GM21528 (cell line): ENCODE results near the gene CRY1.
"Not testable (repeated sequence)": the region's sequence is repeated elsewhere in the genome, so short reads cannot be mapped to it uniquely, and the experiment has no call there.

Source experiments
- ATAC-seq: cut with Tn5 transposase; IDR thresholded peaks from one replicate; pipeline ENCODE4 v1.9.1; 2021; ENCODE audit warnings: mild to moderate bottlenecking, moderate library complexity; ENCODE audit not compliant: unreplicated experiment, low FRiP score

The CRY1 gene

DNA sequence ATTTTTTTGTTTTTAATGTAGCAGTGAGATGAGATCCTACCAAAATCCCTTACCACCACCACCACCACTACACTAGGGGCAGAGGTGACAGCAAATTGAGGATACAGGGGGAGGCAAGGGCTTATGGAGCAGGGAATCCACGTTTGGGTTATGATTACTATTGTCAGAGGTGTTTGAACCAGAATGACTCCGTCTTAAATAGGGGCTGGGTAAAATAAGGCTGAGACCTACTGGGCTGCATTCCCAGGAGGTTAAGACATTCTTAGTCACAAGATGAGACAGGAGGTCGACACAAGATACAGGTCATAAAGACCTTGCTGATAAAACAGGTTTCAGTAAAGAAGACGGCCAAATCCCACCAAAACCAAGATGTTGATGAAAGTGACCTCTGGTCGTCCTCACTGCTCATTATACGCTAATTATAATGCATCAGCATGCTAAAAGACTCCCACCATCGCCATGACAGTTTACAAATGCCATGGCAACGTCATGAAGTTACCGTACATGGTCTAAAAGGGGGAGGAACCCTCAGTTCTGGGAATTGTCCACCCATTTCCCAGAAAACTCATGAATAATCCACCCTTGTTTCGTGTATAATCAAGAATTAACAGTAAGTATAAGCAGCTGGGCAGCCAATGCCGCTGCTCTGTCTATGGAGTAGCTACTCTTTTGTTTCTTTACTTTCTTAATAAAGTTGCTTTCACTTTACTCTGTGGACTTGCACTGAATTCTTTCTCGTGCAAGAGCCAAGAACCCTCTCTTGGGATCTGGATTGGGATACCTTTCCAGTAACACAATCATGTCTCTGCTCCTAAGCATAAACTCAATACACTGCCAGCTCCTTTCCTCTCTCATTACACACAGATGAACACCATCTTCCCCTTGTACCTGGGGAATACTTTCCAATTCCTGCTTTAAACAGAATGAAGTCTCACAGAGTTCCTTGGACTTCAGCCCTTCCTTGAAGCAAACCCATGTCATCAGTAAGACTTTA is 16.7 kb upstream of the CRY1 start:
- no peak for ATAC-seq

DNA sequence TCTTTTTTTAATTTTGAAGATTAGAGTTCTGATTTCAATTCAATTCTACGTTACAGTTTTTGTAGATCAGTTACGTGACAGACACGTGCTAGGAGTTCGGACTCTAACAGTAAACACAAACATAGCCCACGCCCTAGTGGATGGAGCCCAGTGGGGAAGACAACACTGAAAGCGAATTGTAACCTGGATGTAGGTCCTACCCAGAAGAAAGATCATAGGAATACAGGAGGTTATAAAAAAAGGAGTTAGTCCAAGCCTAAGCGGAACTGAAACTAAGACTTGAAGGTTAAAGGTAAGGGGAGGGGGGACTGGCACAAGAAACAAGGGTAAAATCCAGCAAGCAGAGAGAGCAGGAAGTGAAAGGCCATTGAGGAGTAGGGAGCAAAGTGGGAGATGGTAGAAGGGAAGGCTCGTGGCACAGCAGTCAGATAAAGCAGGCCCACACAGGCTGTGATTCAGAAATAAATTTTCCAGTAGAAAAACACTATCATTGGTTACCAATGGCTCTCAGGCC is 15.7 kb upstream of the CRY1 start:
- ATAC-seq = no peak

DNA sequence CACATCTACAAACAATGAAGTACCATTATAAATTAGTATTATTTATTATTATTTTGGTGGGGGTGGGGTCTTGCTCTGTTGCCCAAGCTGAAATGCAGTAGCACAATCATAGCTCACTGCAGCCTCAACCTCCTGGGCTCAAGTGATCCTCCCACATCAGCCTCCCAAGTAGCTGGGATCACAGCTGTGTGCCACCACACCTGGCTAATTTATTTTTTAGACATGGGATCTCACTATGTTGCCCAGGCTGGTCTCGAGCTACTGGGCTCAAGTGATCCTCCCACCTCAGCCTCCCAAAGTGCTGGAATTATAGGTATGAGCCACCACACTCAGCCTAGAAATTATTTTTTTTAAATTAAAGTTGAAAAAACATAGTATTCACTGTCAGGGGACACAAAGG is 15.0 kb upstream of the CRY1 start:
- not testable (repeated sequence) for ATAC-seq

DNA sequence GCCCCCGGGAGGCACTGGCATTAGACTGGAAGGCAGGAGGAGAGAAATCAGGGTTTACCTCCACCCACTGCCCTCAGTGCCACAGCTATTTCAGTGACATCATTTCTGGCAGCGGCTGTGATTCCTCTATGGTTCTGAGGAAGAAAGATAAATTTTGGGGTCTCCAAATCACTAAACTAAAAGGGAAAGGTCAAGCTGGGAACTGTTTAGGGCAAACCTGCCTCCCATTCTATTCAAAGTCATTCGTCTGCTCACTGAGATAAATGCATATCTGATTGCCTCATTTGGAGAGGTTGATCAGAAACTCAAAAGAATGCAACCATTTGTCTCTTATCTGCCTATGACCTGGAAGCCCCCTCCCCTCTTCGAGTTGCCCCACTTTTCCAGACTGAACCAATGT is 14.0 kb upstream of the CRY1 start:
- ATAC-seq = no peak

DNA sequence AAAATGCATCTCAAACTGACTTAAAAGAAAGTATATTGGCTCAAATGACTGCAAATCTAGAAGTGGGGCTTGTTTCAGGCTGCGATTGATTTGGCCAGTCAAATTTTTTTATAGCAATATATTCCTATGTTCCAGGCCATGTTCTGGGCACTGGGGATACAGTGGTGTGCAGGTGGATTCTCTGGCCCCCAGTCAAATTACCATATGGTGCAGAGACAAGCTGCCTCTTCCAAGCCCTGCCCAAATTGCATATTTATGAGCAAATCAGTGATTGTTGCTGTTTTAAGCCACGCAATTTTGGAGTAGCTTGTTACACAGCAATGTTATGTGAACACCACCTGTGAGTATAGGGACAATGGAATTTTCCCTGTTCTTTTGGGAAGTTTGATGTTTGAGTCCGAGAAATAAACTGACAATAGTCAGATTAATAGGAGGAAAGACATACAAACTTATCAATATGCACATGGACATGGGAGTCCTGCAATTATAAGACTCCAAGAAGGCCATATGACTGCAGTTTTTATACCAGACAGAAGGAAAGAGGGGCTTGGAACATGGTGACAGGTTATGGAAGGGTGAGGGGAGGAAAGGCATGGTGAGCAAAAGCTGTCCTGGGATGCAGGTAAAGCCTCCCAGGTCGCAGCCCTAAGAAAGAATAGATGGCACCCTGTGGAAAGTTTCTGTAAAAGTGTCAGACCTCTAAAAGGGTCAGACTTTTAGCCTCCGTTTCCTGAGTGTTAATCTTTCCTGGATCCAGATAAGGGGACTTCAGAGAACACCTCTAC is 13.1 kb upstream of the CRY1 start:
- no peak for ATAC-seq

DNA sequence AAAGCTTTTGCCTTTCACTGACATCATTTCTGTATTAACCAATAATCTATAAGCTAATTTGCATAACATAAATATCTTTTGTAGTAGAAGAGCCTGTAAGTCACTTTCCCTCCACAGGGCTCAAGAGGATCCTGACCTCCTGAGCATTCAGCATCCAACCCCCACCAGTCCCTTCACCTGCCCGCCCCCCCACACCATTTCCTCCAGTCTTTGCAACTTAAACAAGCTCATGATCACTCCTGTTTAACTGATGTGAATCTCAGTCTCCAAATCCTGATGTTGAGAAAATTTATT is 12.0 kb upstream of the CRY1 start:
- ATAC-seq = no peak

DNA sequence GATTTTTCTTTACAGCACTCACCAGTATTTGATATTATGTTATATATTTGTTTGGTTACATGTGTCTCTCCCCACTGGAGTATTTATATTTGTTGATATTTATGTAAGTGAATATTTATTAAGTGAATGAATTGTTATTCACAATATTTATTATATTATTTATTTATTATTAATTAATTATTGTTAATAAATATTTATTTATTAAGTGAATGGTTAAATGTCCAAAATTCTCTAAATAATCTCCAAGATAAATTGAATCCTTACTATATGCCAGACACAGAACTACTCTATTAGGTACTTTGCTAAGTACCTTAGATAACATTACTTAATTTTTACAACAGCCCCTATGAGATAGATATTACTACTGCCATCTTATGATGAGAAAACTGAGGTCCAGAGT is 10.2 kb upstream of the CRY1 start:
- no peak for ATAC-seq

DNA sequence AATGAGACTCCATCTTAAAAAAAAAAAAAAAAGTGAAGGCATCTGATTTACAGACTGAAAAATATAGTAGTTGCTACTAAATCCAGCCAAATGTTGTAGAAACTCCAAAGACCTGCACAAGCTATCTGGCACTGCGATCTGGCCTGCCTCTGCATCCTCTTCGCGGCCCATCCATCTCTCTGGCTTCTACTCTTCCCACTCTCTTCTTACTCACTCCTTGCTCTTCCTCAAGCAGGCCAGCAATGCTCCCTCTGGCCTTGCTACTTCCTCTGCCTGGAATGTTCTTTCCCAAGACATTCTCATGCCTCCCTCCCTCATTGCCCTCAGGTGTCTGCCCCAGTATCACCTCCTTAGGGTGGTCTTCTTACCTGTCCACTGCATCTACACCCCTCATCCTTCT is 9.7 kb upstream of the CRY1 start:
- ATAC-seq = no peak

DNA sequence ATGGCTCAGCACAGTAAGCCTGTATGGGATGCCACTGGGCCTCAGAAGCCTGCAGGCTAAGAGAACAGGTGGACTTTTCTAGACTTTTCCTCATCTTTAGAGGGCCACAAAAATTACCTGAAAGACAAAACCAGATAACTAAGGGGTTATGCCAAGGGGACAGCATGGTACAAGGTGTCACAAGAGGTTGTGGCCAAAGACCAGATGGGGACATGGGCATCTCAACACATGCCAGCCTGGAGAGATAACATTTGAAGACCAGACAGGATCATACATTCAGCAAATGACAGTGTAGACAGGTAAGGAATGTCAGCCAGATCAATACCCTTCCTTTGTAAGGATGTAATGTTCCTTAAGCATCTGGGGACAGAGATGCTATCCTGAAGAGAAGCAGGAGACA is 8.9 kb upstream of the CRY1 start:
- no peak for ATAC-seq

DNA sequence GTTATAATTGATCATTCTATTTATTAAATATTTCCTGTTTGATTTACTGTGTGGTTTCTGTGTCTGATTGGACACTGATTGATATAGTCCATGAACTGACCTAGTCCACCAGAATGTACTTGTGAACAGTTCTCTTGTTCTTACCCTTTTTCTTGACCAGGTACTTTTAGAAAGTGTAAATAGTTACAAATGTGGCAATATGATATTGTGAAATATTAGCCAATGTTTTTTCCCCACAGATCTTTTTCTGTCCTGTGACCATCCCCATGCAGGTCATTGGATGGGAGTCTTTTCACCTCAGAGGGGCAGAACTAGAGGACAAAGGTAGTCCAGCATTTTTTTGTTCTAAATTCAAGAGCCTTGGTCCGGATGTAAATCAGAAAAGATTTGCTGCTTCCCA is 8.3 kb upstream of the CRY1 start:
- ATAC-seq = no peak

DNA sequence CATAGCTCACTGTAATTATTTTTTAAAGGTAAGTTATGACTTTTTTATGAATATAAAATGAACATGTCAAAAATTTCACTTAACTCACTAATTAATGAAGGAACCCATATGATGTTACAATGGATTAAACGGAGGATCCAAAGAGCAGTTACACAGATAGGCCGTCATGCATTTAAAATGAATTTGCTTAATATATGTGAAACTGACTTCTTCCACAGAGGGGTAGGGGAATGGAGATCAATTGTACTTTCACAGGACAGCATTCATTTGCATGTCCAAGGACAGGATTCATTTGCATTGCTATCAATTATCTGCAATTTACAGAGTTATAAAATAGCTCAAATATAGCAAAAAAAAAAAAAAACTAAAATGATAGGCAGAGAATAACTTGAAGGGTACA is 6.6 kb upstream of the CRY1 start:
- ATAC-seq = no peak

DNA sequence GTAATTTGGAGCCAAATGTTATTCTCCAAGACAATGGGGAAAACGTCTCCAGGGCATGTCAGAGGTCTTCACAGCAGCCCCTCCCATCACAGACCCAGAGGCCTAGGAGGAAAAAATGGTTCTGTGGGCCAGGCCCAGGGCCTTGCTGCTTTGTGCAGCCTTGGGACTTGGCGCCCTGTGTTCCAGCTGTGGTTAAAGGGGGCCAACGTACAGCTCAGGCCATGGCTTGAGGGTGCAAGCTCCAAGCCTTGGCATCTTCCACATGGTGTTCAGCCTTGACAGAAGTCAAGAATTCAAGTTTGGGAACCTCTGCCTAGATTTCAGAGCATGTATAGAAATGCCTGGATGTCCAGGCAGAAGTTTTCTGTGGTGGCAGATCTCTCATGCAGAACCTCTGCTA is 3.2 kb upstream of the CRY1 start:
- ATAC-seq = no peak

DNA sequence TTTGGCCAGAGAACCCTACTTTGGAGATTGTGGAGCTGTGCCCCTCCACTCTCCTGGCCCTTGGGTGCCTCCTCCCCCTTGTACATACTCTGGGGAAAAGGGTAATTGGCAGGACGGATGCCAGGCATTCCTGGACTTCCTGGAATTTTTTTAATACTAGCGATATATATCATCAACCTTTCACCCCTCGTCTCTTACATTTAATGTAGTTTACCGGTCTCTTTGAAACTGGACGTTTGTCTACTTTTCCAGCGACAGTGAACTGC is 767 bp upstream of the CRY1 start:
- ATAC-seq = no peak

DNA sequence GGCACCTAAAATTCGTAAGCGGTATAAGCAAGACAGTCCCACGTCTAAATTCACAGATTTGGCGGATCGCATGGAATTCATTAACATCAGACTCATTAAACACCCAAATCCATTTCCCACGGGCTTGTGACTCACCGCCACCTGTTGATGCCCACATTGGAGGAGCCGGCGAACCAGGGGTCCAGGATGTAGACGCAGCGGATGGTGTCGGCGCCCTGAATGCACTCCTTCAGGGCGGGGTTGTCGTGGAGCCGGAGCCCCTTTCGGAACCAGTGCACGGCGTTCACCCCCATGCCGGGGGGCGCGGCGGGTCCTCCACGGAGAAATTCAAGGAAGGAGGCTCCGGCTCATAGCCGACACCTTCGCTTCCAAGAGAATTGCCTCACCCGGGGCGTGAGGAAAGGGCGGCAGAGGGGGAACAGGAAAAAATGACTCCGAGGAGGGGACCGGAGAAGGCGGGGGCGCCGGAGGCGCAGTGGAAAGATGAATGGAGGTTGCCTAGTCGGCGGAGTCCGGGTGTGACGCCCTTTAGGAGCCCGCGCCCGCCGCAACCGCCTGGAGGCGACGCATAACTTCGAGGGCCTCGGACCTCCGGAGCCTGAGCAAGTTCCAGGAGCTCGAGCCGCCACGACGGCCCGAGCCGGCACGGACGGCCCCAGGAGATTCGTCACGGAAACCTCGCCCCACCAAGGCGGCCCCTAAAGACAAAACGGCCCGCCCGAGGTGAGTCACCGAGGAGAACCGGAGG is 506 bp downstream of the CRY1 start:
- peak; percentile 32 for ATAC-seq

DNA sequence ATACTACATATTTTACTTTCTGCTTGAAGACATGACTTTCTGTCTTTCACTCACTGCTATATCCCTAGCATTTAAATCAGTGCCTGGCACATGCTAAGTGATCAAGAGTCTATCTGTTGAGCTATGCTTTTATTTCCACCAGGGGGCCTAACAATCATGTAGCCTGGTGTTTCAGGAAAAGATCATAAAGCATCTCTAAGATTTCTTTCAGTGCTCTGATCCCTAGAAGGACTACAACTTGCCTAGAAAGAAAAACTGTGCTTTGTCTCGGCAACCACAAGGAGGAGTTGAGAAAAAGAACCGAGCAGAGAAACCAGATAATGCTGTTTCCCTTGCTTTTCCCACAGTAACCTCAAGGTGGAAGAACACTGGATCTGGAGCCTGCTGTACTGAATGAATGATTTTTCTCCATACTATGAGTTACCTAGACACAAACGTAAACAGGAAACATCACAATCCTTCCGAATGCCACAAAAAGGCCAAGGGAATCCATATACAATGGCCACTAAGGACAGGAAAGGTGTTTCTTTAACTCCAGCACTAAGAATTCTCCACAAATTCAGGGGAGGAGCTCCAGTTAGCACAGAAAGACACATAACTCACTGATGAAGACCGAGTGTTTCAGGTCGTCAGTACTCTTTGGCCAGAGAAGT is 1.2 kb downstream of the CRY1 start:
- ATAC-seq = no peak

DNA sequence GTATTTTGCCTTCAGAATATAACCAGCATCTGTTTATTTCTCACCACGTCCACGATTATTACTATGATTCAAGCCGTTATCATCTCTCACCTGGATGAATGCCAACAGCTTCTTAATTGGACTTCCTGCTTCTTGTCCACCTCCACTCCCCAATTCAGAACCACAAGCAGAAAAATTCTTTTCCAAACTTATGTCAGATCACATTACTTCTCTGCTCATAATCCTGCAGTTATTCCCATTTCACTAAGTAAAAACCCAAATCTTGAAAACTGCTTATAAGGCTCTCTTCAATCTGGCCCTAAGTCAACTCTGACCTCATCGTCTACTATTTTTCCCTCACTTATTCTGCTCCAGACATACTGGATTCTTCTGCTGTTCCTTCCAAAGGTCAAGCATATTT is 2.0 kb downstream of the CRY1 start:
- ATAC-seq = no peak

DNA sequence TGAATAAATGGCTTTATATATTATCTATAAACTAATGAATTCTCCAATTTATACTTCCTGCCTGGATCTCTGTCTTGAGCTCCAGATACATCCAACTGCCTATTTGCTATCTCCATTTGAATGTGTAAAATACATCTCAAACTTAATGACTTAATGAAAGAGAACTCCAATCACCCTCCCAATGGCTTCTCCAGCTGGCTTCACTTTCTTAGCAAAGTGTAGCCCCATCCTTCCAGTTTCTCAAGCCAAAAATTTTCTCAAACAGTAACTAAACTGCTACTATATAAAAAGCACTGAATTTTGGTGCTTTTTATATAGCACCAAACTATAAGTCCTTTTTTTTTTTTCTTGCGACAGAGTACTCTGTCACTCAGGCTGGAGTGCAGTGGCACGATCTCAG is 2.6 kb downstream of the CRY1 start:
- ATAC-seq = no peak

DNA sequence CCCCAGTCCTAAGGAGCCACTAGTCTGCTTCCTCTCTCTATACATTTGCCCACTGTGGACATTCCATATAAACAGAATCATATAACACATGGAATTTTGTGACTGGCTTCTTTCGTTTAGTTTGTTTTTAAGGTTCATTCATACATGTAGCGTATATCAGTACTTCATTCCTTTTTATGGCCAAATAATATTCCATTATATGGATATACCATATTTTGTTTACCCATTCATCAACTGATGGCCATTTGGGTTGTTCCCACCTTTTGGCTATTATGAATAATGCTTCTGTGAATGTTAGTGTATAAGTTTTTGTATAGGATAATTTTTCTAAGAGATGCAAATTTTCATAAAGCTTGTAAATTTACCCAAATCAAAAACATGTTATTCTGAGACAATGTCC is 4.4 kb downstream of the CRY1 start:
- no peak for ATAC-seq

DNA sequence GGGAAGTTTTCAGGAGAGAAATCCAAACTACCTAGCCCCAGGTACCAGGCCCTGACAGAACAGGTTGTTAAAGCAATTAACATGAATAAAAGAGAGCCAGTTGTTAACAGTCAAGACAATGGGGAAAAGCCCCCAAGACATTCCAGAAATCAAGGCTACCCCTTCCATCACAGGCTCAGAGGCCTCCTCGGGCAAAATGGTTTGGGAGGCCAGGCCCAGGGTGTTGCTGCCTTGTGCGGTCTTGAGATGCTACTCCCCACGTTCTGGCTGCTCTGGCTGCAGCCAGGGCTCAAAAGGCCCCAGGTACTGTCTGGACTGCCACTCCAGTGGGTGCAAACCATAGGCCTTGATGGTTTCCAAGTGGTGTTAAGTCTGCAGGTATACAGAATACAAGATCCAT is 7.0 kb downstream of the CRY1 start:
- ATAC-seq = no peak

DNA sequence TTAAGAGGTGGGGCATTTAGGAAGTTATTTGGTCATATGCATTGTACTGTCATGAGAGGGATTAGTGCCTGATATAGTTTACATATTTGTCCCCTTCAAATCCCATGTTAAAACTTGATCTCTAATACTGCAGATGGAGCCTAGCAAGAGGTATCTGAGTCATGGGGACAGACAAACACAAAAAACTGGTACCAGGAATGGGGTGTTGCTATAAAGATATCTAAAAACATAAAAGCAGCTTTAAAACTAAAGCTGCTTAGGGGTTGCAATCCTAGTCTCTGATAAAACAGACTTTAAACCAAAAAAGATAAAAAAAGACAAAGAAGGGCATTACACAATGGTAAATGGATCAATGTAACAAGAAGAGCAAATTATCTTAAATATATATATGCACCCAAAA is 11.6 kb downstream of the CRY1 start:
- no peak for ATAC-seq

DNA sequence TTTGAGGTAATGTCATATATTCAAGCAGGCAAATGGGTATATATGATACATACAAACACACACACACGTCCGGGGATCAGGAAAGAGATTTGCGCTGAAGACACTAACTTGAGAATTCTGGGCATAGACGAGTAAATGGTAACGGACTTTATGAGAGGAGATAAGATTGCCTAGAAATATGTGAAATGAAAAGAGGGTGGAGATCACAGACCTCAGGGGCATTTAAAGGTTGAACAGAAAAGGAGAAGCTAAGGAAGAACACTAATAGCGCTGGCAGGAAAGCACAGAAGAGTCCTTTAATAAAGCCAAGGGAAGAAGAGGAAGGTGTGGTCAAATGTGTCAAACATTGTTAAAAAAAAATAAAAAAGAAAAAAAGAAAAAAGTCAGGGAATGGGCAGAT is 13.1 kb downstream of the CRY1 start:
- no peak for ATAC-seq
